Measurements from ENCODE around the gene CALY.

Gene CALY

GRCh38 chr10:133295426-133296320 is 41.0 kb downstream of the CALY start:
- DNase-seq (ENCODE audit: low read depth) = no peak
- no peak for TF ChIP-seq CTCF (IDR thresholded peaks at IDR 0.05; ENCODE audit: low read length, missing control alignments)
- H3K4me3 ChIP-seq (replicated peaks; ENCODE audit: low read depth, low read length) = no peak overlapping the region

GRCh38 chr10:133294189-133294588 is 42.5 kb downstream of the CALY start:
- DNase-seq (ENCODE audit: low read depth) = no peak

GRCh38 chr10:133293810-133294119 is 42.9 kb downstream of the CALY start:
- no peak for TF ChIP-seq CTCF (IDR thresholded peaks at IDR 0.05; ENCODE audit: low read length, missing control alignments)
- no peak for DNase-seq (ENCODE audit: low read depth)
- H3K4me3 ChIP-seq (replicated peaks; ENCODE audit: low read depth, low read length) = no peak overlapping the region

More at GRCh38 chr10:133294189-133294588, 42.5 kb downstream of the CALY start:
- no peak overlapping the region for H3K4me3 ChIP-seq (replicated peaks; ENCODE audit: low read depth, low read length)
- TF ChIP-seq CTCF (IDR thresholded peaks at IDR 0.05; ENCODE audit: low read length, missing control alignments) = no peak

- TF ChIP-seq CTCF (IDR thresholded peaks at IDR 0.05; ENCODE audit: low read length, missing control alignments) = no peak
Measured at GRCh38 chr10:133292919-133293809, 43.5 kb downstream of the CALY start.

GRCh38 chr10:133289761-133290160 is 46.9 kb downstream of the CALY start:
- DNase-seq (ENCODE audit: low read depth) = no peak
- no peak overlapping the region for H3K4me3 ChIP-seq (replicated peaks; ENCODE audit: low read depth, low read length)
- no peak for TF ChIP-seq CTCF (IDR thresholded peaks at IDR 0.05; ENCODE audit: low read length, missing control alignments)

More at GRCh38 chr10:133292919-133293809, 43.5 kb downstream of the CALY start:
- no peak overlapping the region for H3K4me3 ChIP-seq (replicated peaks; ENCODE audit: low read depth, low read length)
- DNase-seq (ENCODE audit: low read depth) = peak; percentile 47

GRCh38 chr10:133287832-133288500 is 48.7 kb downstream of the CALY start:
- no peak for TF ChIP-seq CTCF (IDR thresholded peaks at IDR 0.05; ENCODE audit: low read length, missing control alignments)
- no peak overlapping the region for H3K4me3 ChIP-seq (replicated peaks; ENCODE audit: low read depth, low read length)
- no peak for DNase-seq (ENCODE audit: low read depth)

Data from fibroblast of pulmonary artery (primary cell).